Measurements from ENCODE around the gene VGLL3. TPM values are rescaled to one million over a fixed set of nuclear protein-coding genes. Genes with fewer than 3 reads are reported as not detected.
A peak's percentile ranks its signal among the peaks of the same experiment; 100 is the strongest.

The VGLL3 gene
- total RNA-seq, 2 donors from 2014 or later, result 1.3 to 8.0 TPM

DNA sequence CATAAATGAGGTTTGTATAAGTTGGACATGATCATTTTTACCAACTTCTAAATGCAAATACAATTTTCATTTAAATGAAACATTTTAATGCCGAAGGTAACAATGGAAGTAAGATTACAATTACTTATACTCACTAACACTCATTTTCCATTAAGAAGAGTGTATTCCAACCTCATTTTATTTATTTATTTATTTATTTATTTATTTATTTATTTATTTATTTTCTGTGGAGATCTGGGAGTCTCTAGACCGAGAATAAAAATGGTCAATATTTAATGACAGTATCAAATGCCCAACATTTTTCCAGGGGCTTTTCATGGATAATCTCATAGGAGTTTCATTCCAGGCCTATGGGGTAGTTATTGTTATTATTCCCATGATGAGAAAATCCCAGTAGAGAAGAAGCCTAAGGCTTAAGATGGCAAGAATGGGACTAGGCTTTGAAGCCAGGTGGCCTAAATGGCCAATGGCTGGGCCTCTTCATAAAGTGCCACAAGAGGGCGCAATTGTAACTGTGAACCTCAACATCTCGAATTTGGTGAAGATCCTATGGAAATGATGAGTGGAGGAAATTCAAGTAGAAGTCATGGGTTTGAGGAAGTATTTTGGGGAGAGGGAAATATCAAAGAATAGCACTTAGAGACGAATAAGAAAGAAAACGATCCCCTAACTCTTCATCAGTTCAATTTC is 21.3 kb downstream of the VGLL3 start:
- no peak overlapping the region for H3K4me3 ChIP-seq
- DNase-seq, result peak; percentile 35
- H3K27me3 ChIP-seq, result no peaks in the 10 kb centered on the region
- intact Hi-C loops (cut with DNase I), result loop anchor here (5.0 to 10.0 kb wide), 2 partner anchors 113 to 195 kb away; no protein-coding TSS in a partner anchor
- H3K4me1 ChIP-seq, result no peaks in the 10 kb centered on the region
- H3K9ac ChIP-seq (ENCODE audit: low read depth in 2 of 2, low read length in 2 of 2), result no peak overlapping the region
- H3K9me3 ChIP-seq, result no peaks in the 10 kb centered on the region
- no peaks in the 10 kb centered on the region for H3K36me3 ChIP-seq
- H3K27ac ChIP-seq, result no peak overlapping the region
- TF ChIP-seq, protein P1, sequence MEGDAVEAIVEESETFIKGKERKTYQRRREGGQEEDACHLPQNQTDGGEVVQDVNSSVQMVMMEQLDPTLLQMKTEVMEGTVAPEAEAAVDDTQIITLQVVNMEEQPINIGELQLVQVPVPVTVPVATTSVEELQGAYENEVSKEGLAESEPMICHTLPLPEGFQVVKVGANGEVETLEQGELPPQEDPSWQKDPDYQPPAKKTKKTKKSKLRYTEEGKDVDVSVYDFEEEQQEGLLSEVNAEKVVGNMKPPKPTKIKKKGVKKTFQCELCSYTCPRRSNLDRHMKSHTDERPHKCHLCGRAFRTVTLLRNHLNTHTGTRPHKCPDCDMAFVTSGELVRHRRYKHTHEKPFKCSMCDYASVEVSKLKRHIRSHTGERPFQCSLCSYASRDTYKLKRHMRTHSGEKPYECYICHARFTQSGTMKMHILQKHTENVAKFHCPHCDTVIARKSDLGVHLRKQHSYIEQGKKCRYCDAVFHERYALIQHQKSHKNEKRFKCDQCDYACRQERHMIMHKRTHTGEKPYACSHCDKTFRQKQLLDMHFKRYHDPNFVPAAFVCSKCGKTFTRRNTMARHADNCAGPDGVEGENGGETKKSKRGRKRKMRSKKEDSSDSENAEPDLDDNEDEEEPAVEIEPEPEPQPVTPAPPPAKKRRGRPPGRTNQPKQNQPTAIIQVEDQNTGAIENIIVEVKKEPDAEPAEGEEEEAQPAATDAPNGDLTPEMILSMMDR (IDR thresholded peaks at IDR 0.05), result peak; percentile 72

DNA sequence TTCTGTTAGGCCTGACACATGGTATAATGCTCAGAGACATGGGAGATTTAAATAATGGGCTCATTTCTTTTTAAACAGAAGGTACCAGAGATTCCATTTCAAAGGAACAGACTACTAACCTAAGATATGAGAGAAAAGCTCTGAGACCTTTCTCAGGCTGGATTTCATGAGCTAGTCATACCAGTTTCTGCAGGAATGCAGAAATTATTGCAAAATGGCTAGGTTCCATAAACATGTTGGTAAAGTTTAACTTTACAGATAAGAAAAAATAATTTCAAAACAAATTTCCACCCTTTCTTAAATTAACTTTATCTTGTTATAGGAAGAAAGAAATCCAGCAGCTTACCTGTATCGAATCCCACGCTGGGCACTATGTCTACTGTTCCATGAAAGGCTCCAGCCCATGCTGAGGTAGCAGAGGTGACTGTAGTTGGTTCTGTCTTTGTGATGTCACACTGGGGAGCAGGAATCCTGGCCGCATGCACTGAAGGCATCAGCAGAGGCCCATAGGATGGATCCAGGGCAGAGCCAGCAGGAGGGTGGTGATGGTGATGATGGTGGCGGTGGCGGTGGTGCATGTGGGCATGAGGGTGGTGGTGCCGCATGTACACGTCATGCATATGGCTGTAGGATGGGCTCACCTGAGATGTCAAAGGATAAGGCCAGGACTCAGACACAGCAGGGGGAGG is 22.6 kb downstream of the VGLL3 start:
- intact Hi-C loops (cut with DNase I), result no loop called here
- TF ChIP-seq, protein P1 (IDR thresholded peaks at IDR 0.05), result no peak
- Histone ChIP-seq H3K27ac (no peak overlapping the region), H3K9me3 (no peaks in the 10 kb centered on the region), H3K4me1 (no peaks in the 10 kb centered on the region), H3K9ac (ENCODE audit: low read depth in 2 of 2, low read length in 2 of 2) (no peak overlapping the region), H3K27me3 (no peaks in the 10 kb centered on the region), H3K4me3 (no peak overlapping the region), H3K36me3 (no peaks in the 10 kb centered on the region)
- no peak for DNase-seq

DNA sequence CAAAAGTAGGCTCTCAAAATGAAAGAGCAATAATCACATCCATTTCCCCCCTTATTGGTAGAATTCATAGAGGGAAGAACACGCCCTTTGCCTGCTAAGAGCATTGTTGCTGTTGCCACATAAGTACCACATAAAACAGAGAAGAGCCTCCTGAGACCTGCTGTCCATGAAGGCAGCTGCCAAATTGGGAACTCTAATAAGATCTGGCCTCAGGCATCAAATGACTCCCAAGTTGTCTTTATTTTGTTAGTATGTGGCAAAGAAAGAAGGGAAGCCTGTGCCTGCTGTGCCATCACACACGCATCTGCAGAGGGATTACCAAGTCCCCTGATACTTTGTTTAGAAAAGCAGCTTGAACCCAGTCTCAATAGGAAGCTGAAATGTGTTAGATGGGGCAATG is 23.9 kb downstream of the VGLL3 start:
- Histone ChIP-seq H3K27ac (no peak overlapping the region), H3K36me3 (no peaks in the 10 kb centered on the region), H3K4me1 (no peaks in the 10 kb centered on the region), H3K27me3 (no peaks in the 10 kb centered on the region), H3K4me3 (no peak overlapping the region), H3K9me3 (no peaks in the 10 kb centered on the region), H3K9ac (ENCODE audit: low read depth in 2 of 2, low read length in 2 of 2) (no peak overlapping the region)
- TF ChIP-seq, protein P1 (IDR thresholded peaks at IDR 0.05), result no peak
- no peak for DNase-seq
- intact Hi-C loops (cut with DNase I), result no loop called here

DNA sequence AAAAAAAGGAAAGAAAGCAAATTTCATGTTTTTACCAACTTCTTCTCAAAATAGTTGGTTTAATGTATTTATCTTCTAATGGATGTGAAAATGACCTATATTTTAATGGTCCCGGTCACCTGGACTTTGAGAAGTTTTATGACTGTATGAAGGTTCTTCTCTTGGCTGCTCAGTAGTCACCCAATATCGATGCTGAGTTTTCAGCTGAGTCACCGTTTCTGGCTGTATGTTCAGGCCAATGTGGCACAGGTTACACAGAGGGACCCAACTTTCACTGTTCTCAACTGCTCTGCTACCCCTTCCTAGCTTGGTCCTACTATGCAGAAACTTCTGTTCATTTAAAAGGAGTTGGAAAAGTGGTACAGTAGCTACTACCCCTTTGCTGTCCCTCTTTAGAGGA is 25.8 kb downstream of the VGLL3 start:
- DNase-seq, result no peak
- no peak overlapping the region for H3K27ac ChIP-seq
- TF ChIP-seq, protein P1 (IDR thresholded peaks at IDR 0.05), result no peak
- intact Hi-C loops (cut with DNase I), result no loop called here
- H3K36me3 ChIP-seq, result no peaks in the 10 kb centered on the region
- H3K9ac ChIP-seq (ENCODE audit: low read depth in 2 of 2, low read length in 2 of 2), result no peak overlapping the region
- no peak overlapping the region for H3K4me3 ChIP-seq
- H3K27me3 ChIP-seq, result no peaks in the 10 kb centered on the region
- no peaks in the 10 kb centered on the region for H3K9me3 ChIP-seq
- H3K4me1 ChIP-seq, result no peaks in the 10 kb centered on the region

DNA sequence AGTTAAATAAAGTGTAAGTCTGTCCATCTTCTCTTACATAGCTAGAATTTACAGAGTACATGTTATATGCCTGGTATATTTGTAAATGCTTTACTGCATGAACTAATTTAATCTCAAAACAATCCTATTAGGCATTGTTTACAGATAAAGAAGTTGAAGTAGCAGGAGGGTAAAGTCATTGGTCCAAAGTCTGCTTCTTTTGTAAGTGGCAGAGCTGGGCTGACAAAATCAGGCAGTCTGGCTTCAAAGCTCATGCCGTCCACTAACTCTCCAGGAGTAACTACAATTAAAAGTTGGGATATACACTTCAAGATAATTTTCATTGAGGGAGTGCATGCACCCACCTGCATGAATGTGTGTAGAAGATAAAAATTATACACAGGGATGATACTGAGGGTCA is 27.3 kb downstream of the VGLL3 start:
- H3K27me3 ChIP-seq, result no peaks in the 10 kb centered on the region
- intact Hi-C loops (cut with DNase I), result no loop called here
- H3K36me3 ChIP-seq, result no peaks in the 10 kb centered on the region
- H3K9me3 ChIP-seq, result no peaks in the 10 kb centered on the region
- TF ChIP-seq, protein P1 (IDR thresholded peaks at IDR 0.05), result no peak
- H3K4me1 ChIP-seq, result no peaks in the 10 kb centered on the region
- H3K27ac ChIP-seq, result no peak overlapping the region
- H3K9ac ChIP-seq (ENCODE audit: low read depth in 2 of 2, low read length in 2 of 2), result no peak overlapping the region
- no peak for DNase-seq
- H3K4me3 ChIP-seq, result no peak overlapping the region
